HepG2 (cell line): Measurements from ENCODE around the gene SNPH. TPM values are rescaled to one million over a fixed set of nuclear protein-coding genes. Genes with fewer than 3 reads are reported as not detected.
A peak's percentile ranks its signal among the peaks of the same experiment; 100 is the strongest.

ENCODE experiments used
- ATAC-seq: fragments of 200-7000 bp; cut with Tn5 transposase; 3 replicates; pipeline ENCODE4 v1.9.1; 2020; ENCODE audit warnings: mild to moderate bottlenecking, moderate library complexity
- BruUV-seq: library from RNA; stranded (reverse); fragments of 400-500 nt; replicated peaks from 2 replicates; lab custom pipeline; 2021; lab: Mats Ljungman, UMichigan
- CTCF ChIA-PET: fragments of 300-600 bp; formaldehyde crosslinking; extraction: SDS; loops from one replicate; lab custom pipeline; 2021; ENCODE audit warnings: low total read pairs, inconsistent platforms, low intra/inter-chr PET ratio; lab: Yijun Ruan, JAX
- POLR2A ChIA-PET: fragments of 350-600 bp; sonication (Branson Sonifier 250); formaldehyde crosslinking; loops from one replicate; lab custom pipeline; 2020; ENCODE audit warnings: antibody characterized with exemption, inconsistent platforms; lab: Yijun Ruan, JAX
- DNase-seq: peaks from one replicate; pipeline ENCODE4 v3.0.0-alpha.2; 2015; ENCODE audit warnings: low spot score
- FAIRE-seq: peaks from 3 replicates; lab custom pipeline; 2011; peaks lifted over from hg19 to GRCh38; lab: Jason Lieb, UNC
- H2AFZ ChIP-seq: one replicate; pipeline ENCODE4 v1.6.1; 2011; ENCODE audit warnings: low read length, inconsistent platforms
- H3K27ac ChIP-seq: fragments of 300-600 bp; 3 replicates; pipeline ENCODE4 v1.8.0; 2011; ENCODE audit warnings: mixed run types, mild to moderate bottlenecking, mixed read lengths, low read length, inconsistent platforms; ENCODE audit not compliant: insufficient read depth; ENCODE audit errors: extremely low read length
- H3K27me3 ChIP-seq, 2 experiments: fragments of 200-600 bp in 1 of 2; 2 replicates in 1 of 2; 3 replicates in 1 of 2; pipeline versions ENCODE4 v1.6.0 to v1.8.0; 2011; ENCODE audit warnings: low read length in 2 of 2, mild to moderate bottlenecking in 2 of 2, moderate library complexity in 2 of 2, inconsistent platforms in 1 of 2; ENCODE audit not compliant: insufficient read depth in 2 of 2, control insufficient read depth in 1 of 2
- H3K36me3 ChIP-seq, 2 experiments: fragments of 200-600 bp in 1 of 2; replicated peaks in 1 of 2; 2 replicates in 1 of 2; 3 replicates in 1 of 2; pipeline versions ENCODE4 v1.5.1 to v1.8.0; 2011; ENCODE audit warnings: low read length in 2 of 2, inconsistent platforms in 1 of 2; ENCODE audit not compliant: insufficient read depth in 2 of 2, control insufficient read depth in 1 of 2
- H3K4me1 ChIP-seq: 2 replicates; pipeline ENCODE4 v1.5.1; 2012; ENCODE audit warnings: low read length, inconsistent platforms; ENCODE audit not compliant: insufficient read depth
- H3K4me2 ChIP-seq: 2 replicates; pipeline ENCODE4 v1.6.0; 2011; ENCODE audit warnings: low read depth, low read length, inconsistent platforms
- H3K4me3 ChIP-seq, 3 experiments: fragments of 200-600 bp in 1 of 3; sonication (generic), shearing (Covaris generic) in 1 of 3; replicated peaks in 1 of 3; 2 replicates each; pipeline ENCODE4 v1.5.1; 2011 to 2016; ENCODE audit warnings: low read length in 3 of 3, inconsistent platforms in 2 of 3, low read depth in 2 of 3, mild to moderate bottlenecking in 2 of 3, control low read depth in 1 of 3, mixed read lengths in 1 of 3; ENCODE audit not compliant: insufficient read depth in 1 of 3
- H3K79me2 ChIP-seq: one replicate; pipeline ENCODE4 v1.6.1; 2011; ENCODE audit warnings: low read length, inconsistent platforms; ENCODE audit not compliant: insufficient read depth
- H3K9ac ChIP-seq: 2 replicates; pipeline ENCODE4 v1.6.0; 2011; ENCODE audit warnings: mild to moderate bottlenecking, low read depth, low read length, inconsistent platforms; ENCODE audit not compliant: insufficient read depth
- H3K9me3 ChIP-seq: 2 replicates; pipeline ENCODE4 v1.5.1; 2012; ENCODE audit warnings: mild to moderate bottlenecking, low read length
- H4K20me1 ChIP-seq: 2 replicates; pipeline ENCODE4 v1.6.0; 2011; ENCODE audit warnings: inconsistent platforms, mild to moderate bottlenecking, low read length, moderate library complexity; ENCODE audit not compliant: insufficient read depth
- FOSL2 ChIP-seq: sonication (generic); formaldehyde crosslinking; IDR thresholded peaks from 2 replicates; pipeline ENCODE4 v1.4.0; 2020; ENCODE audit warnings: missing genetic modification reagents
- NR2F1 ChIP-seq, 2 experiments: fragments of 450-650 bp in 1 of 2; formaldehyde crosslinking in 1 of 2; IDR thresholded peaks; 2 replicates each; pipeline versions ENCODE4 v1.5.0 to v1.6.1; 2016 to 2020; ENCODE audit warnings: mild to moderate bottlenecking in 1 of 2, missing compliant biosample characterization in 1 of 2, missing genetic modification reagents in 1 of 2, moderate library complexity in 1 of 2
- RERE ChIP-seq: IDR thresholded peaks from 2 replicates; pipeline ENCODE4 v1.6.1; 2016; ENCODE audit warnings: low read depth, missing genetic modification reagents, missing compliant biosample characterization
- WGBS: methylation state at CpG from one replicate; pipeline ENCODE4 v1.1.6; 2017; ENCODE audit warnings: low lambda C conversion rate; 5-methylcytosine and 5-hydroxymethylcytosine counted together
- in situ Hi-C: cut with HindIII; loops from 2 replicates; pipeline ENCODE4 v1.10.0; 2017; ENCODE audit warnings: low pct_unique_long_range_greater_than_20kb; ENCODE audit not compliant: extremely low pct_ligation_motif_present
- intact Hi-C: fragments of 100-400 bp; cut with micrococcal nuclease; formaldehyde crosslinking; loops from one replicate; pipeline ENCODE4 v1.10.0; 2022; ENCODE audit not compliant: unreplicated experiment
- polyA plus RNA-seq, 8 experiments: library from polyadenylated mRNA; depleted of rRNA in 3 of 8; stranded (reverse) in 7 of 8; unstranded in 1 of 8; fragments of >200 nt; fragmentation: Illumina TruSeq in 4 of 8; extraction: Trizol in 4 of 8; gene quantifications; 2 replicates each; pipeline versions ENCODE4 v1.2.1 to v1.2.3, GENCODE V29; 2011 to 2016; ENCODE audit warnings: low read depth in 4 of 8, missing spikeins in 1 of 8, mixed read lengths in 1 of 8; ENCODE audit not compliant: insufficient read depth in 1 of 8
- total RNA-seq, 5 experiments: library from RNA; depleted of rRNA; stranded (reverse); fragments of >200 nt; fragmentation: Illumina TruSeq; extraction: Trizol; gene quantifications; 2 replicates each; pipeline ENCODE4 v1.2.3, GENCODE V29; 2016; ENCODE audit warnings: low read depth in 1 of 5

SNPH gene
- total and polyA plus RNA-seq, 2 of the 13 experiments (the other 11 are each of a cell fraction or from before 2014, with no cell fraction given) = 0.09 TPM; not detected in 1

GRCh38 chr20:1280195-1281102, 14.4 kb downstream of the SNPH start:
- FAIRE-seq (no peak), DNase-seq (no peak), ATAC-seq (peak; percentile 61)
- intact Hi-C loops (no loop called here), in situ Hi-C loops (no loop called here)
- peaks cover 9 to 59% of the 10 kb centered on the region in 2 experiments; a peak in 4 of 5 replicates for H3K27me3 ChIP-seq
- H4K20me1 ChIP-seq = no peaks in the 10 kb centered on the region
- 12% methylated on average over 6 of the region's 6 CpGs for WGBS
- no peak overlapping the region for H3K4me2 ChIP-seq
- no peak overlapping the region for H2AFZ ChIP-seq
- H3K36me3 ChIP-seq = no peaks in the 10 kb centered on the region
- 0 out of 4 replicates have a peak, but pooled peaks of 1 of the 2 experiments have one; percentile 12 for TF ChIP-seq NR2F1 (CRISPR knock-in tag; IDR thresholded peaks at IDR 0.05)
- TF ChIP-seq RERE (CRISPR knock-in tag) = no peak
- TF ChIP-seq FOSL2 = peak; percentile 39
- H3K4me3 ChIP-seq = no peak overlapping the region
- no peaks in the 10 kb centered on the region for H3K79me2 ChIP-seq
- H3K27ac ChIP-seq = no peak overlapping the region
- H3K9ac ChIP-seq = no peak overlapping the region
- no peaks in the 10 kb centered on the region for H3K4me1 ChIP-seq
- BruUV-seq = no TSS peak
- no peaks in the 10 kb centered on the region for H3K9me3 ChIP-seq
- POLR2A ChIA-PET = no interaction called here
- CTCF ChIA-PET = no interaction called here
